Fibroblast of the aortic adventitia (primary cell): ENCODE measurements around the gene SLC15A3. TPM values are rescaled to one million over a fixed set of nuclear protein-coding genes. Genes with fewer than 3 reads are reported as not detected.

Experiments
- DNase-seq: peaks from one replicate; pipeline ENCODE4 v3.0.0-alpha.2; 2010; ENCODE audit warnings: low read depth
- H3K4me3 ChIP-seq: 2 replicates; pipeline ENCODE4 v1.5.1; 2011; ENCODE audit warnings: low read depth, mild to moderate bottlenecking, control low read depth, low read length, moderate library complexity
- CTCF ChIP-seq: IDR thresholded peaks from 2 replicates; pipeline ENCODE4 v1.5.1; 2011; ENCODE audit warnings: mild to moderate bottlenecking, low read length, control low read depth, inconsistent platforms; ENCODE audit not compliant: insufficient read depth
- total RNA-seq: library from RNA; depleted of rRNA; stranded (reverse); fragments of >200 nt; gene quantifications from 2 replicates; pipeline ENCODE4 v1.2.3, GENCODE V29; 2012; ENCODE audit warnings: low replicate concordance

Gene SLC15A3
- total RNA-seq, 1 donor: 6.8 TPM

DNA sequence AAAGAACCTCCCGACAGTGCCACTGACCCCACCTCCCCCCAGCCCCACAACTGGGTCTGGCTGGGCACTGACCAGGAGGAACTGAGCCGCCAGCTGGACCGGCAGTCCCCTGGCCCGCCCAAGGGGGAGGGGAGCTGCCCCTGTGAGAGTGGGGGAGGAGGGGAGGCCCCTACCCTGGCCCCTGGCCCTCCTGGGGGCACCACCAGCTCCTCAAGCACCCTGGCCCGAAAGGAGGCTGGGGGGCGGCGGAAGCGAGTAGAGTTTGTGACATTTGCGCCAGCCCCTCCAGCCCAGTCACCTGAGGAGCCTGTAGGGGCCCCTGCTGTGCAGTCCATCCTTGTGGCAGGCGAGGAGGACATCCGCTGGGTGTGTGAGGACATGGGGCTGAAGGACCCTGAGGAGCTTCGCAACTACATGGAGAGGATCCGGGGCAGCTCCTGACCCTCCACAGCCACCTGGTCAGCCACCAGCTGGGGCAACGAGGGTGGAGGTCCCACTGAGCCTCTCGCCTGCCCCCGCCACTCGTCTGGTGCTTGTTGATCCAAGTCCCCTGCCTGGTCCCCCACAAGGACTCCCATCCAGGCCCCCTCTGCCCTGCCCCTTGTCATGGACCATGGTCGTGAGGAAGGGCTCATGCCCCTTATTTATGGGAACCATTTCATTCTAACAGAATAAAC is 15.4 kb downstream of the SLC15A3 start:
- H3K4me3 ChIP-seq: no peak overlapping the region
- no peak for DNase-seq
- TF ChIP-seq CTCF: no peak

DNA sequence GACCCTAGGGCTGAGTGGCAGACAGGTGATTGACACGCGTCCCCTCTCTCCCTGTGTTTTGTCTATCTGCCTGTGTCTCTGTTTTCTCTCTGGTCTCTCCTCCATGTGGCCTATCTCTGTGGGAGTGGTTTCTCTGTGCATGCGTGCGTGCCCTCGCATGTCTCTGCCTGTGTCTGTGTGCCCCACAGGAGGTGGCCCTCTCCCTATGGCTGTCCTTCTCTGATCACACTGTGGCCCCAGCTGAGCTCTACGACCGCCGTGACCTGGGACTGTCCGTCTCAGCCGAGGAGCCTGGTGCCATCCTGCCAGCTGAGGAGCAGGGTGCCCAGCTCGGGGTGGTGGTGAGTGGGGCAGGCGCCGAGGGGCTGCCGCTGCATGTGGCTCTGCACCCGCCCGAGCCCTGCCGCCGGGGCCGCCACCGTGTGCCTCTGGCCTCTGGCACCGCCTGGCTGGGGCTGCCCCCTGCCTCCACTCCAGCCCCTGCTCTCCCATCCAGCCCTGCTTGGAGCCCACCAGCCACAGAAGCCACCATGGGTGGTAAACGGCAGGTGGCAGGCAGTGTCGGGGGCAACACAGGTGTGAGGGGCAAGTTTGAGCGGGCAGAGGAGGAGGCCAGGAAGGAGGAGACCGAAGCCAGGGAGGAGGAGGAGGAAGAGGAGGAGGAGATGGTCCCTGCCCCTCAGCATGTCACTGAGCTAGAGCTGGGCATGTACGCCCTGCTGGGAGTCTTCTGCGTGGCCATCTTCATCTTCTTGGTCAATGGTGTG is 16.1 kb downstream of the SLC15A3 start:
- H3K4me3 ChIP-seq: no peak overlapping the region
- no peak for DNase-seq
- TF ChIP-seq CTCF: no peak

DNA sequence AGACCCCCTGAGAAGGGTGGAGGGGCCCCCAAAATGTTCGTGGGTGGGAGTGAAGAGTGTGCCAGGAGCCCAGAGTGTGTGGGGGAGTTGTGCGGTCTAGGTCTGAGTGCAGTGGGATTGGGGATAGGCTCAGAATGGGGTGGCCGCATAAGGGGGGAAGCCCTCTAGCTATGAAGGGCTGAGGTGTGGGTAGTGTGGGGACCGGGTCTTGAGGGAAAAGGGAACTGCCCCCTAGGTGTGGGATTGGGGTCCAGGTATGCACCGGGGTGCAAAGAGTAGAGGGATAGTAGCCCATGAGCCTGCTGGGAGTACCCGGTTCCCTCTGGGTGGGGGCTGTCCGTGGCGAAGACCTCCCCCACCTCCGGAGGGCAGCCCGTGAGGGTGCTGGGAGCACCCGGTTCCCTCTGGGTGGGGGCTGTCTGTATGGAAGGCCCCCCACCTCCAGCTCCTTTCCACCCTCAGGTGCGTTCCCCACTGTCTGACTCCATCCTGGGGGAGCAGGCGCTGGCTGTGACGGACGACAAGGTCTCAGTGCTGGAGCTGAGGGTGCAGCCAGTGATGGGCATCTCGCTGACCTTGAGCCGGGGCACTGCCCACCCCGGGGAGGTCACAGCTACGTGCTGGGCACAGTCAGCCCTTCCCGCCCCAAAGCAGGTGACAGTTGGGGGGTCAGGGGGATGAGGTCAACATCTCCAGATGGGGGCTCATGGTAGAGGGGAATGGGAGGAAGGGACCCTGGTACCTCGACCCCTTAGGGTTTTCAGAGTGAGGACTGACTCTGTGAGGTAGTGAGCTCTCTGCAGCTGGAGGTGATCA is 17.0 kb downstream of the SLC15A3 start:
- no peak for DNase-seq
- TF ChIP-seq CTCF: no peak
- no peak overlapping the region for H3K4me3 ChIP-seq

DNA sequence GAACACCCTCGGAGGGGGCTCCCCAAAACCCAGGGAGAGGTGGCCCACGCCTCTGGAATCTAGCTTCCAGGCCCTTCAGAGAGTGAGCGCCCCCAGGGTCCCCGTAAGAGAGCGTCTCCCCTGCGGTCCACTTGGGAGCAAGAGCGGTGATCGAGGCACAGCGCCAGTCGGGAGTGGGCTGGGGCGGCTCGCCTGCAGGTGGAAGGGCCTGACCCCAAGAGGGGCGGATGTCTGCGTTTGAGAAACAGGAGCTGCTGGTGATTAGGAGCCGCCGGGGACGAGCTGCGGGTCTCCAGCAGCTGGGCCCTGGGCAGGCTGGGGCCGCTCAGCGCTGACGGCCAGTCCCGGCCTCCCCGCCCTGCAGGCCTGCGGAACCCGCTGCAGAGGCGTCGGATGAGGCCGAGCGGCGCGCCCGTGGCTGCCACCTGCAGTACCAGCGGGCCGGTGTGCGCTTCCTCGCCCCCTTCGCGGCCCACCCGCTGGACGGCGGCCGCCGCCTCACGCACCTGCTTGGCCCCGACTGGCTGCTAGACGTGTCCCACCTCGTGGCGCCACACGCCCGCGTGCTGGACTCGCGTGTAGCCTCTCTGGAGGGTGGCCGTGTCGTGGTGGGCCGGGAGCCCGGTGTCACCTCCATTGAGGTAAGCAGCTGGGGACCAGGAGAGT is 17.7 kb downstream of the SLC15A3 start:
- H3K4me3 ChIP-seq: no peak overlapping the region
- TF ChIP-seq CTCF: no peak
- DNase-seq: no peak

- no peak for TF ChIP-seq CTCF
- DNase-seq: no peak
- no peak overlapping the region for H3K4me3 ChIP-seq
Observed at GRCh38 chr11:60933416-60934123, 18.4 kb downstream of the SLC15A3 start.

GRCh38 chr11:60932605-60933356 is 19.2 kb downstream of the SLC15A3 start:
- TF ChIP-seq CTCF: no peak
- no peak for DNase-seq
- no peak overlapping the region for H3K4me3 ChIP-seq
